H9 (cell line): Measurements from ENCODE around the gene PAH. TPM values are rescaled to one million over a fixed set of nuclear protein-coding genes. Genes with fewer than 3 reads are reported as not detected.

Source experiments
- DNase-seq: peaks from one replicate; pipeline ENCODE4 v3.0.0-alpha.2; 2017
- H2AFZ ChIP-seq: one replicate; pipeline ENCODE4 v1.6.1; 2013; ENCODE audit warnings: mild to moderate bottlenecking, low read length, control low read depth, moderate library complexity
- H2AK5ac ChIP-seq: 2 replicates; pipeline ENCODE4 v1.6.1; 2013; ENCODE audit warnings: low read length, control low read depth, mixed read lengths; ENCODE audit not compliant: insufficient read length
- H2BK120ac ChIP-seq: one replicate; pipeline ENCODE4 v1.6.1; 2013; ENCODE audit warnings: low read depth, mild to moderate bottlenecking, low read length, control low read depth, inconsistent platforms; ENCODE audit not compliant: poor library complexity, severe bottlenecking
- H2BK12ac ChIP-seq: 2 replicates; pipeline ENCODE4 v1.6.1; 2013; ENCODE audit warnings: low read length, control low read depth, mixed read lengths, low read depth; ENCODE audit not compliant: insufficient read length
- H2BK15ac ChIP-seq: 2 replicates; pipeline ENCODE4 v1.6.1; 2013; ENCODE audit warnings: low read depth, low read length, control low read depth
- H2BK20ac ChIP-seq: one replicate; pipeline ENCODE4 v1.6.1; 2013; ENCODE audit warnings: low read depth, mild to moderate bottlenecking, low read length, control low read depth, inconsistent platforms; ENCODE audit not compliant: poor library complexity, severe bottlenecking
- H2BK5ac ChIP-seq: 2 replicates; pipeline ENCODE4 v1.6.1; 2013; ENCODE audit warnings: low read length, control low read depth, mixed read lengths; ENCODE audit not compliant: insufficient read length
- H3K14ac ChIP-seq: 2 replicates; pipeline ENCODE4 v1.6.1; 2013; ENCODE audit warnings: low read length, control low read depth; ENCODE audit not compliant: insufficient read depth
- H3K18ac ChIP-seq: 2 replicates; pipeline ENCODE4 v1.6.1; 2013; ENCODE audit warnings: low read depth, mild to moderate bottlenecking, mixed read lengths, low read length, control low read depth; ENCODE audit not compliant: insufficient read length
- H3K23ac ChIP-seq: 2 replicates; pipeline ENCODE4 v1.6.1; 2013; ENCODE audit warnings: low read length, control low read depth, mixed read lengths, low read depth; ENCODE audit not compliant: insufficient read length
- H3K23me2 ChIP-seq: 2 replicates; pipeline ENCODE4 v1.6.1; 2013; ENCODE audit warnings: low read depth, mild to moderate bottlenecking, mixed read lengths, low read length, control low read depth; ENCODE audit not compliant: insufficient read length, poor library complexity, severe bottlenecking
- H3K27ac ChIP-seq: 2 replicates; pipeline ENCODE4 v1.5.1; 2013; ENCODE audit warnings: low read length, control low read depth, mixed read lengths, low read depth; ENCODE audit not compliant: insufficient read length
- H3K27me3 ChIP-seq: 2 replicates; pipeline ENCODE4 v1.6.1; 2013; ENCODE audit warnings: low read length, control low read depth, inconsistent platforms; ENCODE audit not compliant: insufficient read depth
- H3K4ac ChIP-seq: 2 replicates; pipeline ENCODE4 v1.6.1; 2013; ENCODE audit warnings: low read depth, mild to moderate bottlenecking, control low read depth, inconsistent platforms, low read length, moderate library complexity
- H3K4me1 ChIP-seq: 2 replicates; pipeline ENCODE4 v1.6.1; 2013; ENCODE audit warnings: low read length, control low read depth, inconsistent platforms; ENCODE audit not compliant: insufficient read depth
- H3K4me2 ChIP-seq: 2 replicates; pipeline ENCODE4 v1.6.1; 2013; ENCODE audit warnings: low read length, control low read depth, mixed read lengths; ENCODE audit not compliant: insufficient read length, insufficient read depth
- H3K56ac ChIP-seq: 2 replicates; pipeline ENCODE4 v1.6.1; 2013; ENCODE audit warnings: low read depth, mild to moderate bottlenecking, mixed read lengths, low read length, control low read depth; ENCODE audit not compliant: insufficient read length
- H3K79me1 ChIP-seq: 2 replicates; pipeline ENCODE4 v1.6.1; 2013; ENCODE audit warnings: low read depth, mild to moderate bottlenecking, moderate library complexity, low read length, control low read depth, inconsistent platforms; ENCODE audit not compliant: insufficient read depth, poor library complexity, severe bottlenecking
- H3K79me2 ChIP-seq: 2 replicates; pipeline ENCODE4 v1.6.1; 2013; ENCODE audit warnings: low read length, control low read depth, inconsistent platforms; ENCODE audit not compliant: insufficient read depth
- H3K9ac ChIP-seq: 2 replicates; pipeline ENCODE4 v1.6.1; 2013; ENCODE audit warnings: low read length, control low read depth, mixed read lengths; ENCODE audit not compliant: insufficient read length; ENCODE audit errors: extremely low read depth
- H3K9me3 ChIP-seq: one replicate; pipeline ENCODE4 v1.6.1; 2013; ENCODE audit warnings: low read depth, low read length, inconsistent platforms; ENCODE audit not compliant: control insufficient read depth
- H3T11ph ChIP-seq: one replicate; pipeline ENCODE4 v1.6.1; 2013; ENCODE audit warnings: mild to moderate bottlenecking, low read length, control low read depth, inconsistent platforms
- H4K20me1 ChIP-seq: one replicate; pipeline ENCODE4 v1.6.1; 2013; ENCODE audit not compliant: control insufficient read depth, insufficient read length, insufficient read depth
- H4K5ac ChIP-seq: 2 replicates; pipeline ENCODE4 v1.6.1; 2013; ENCODE audit warnings: low read depth, mild to moderate bottlenecking, mixed read lengths, low read length, control low read depth; ENCODE audit not compliant: insufficient read length
- H4K8ac ChIP-seq: replicated peaks from 2 replicates; pipeline ENCODE4 v1.6.1; 2013; ENCODE audit warnings: low read length, control low read depth, mixed read lengths, low read depth; ENCODE audit not compliant: insufficient read length
- H4K91ac ChIP-seq: 2 replicates; pipeline ENCODE4 v1.6.1; 2013; ENCODE audit warnings: low read depth, mild to moderate bottlenecking, moderate library complexity, mixed read lengths, low read length, control low read depth; ENCODE audit not compliant: insufficient read length
- H3K27ac Mint-ChIP-seq, 3 experiments: 2 replicates in 2 of 3; 3 replicates in 1 of 3; pipeline ENCODE4 v1.8.0; 2020 to 2021; ENCODE audit warnings: mixed read lengths in 3 of 3, mild to moderate bottlenecking in 1 of 3, moderate library complexity in 1 of 3
- H3K27me3 Mint-ChIP-seq: 2 replicates; pipeline ENCODE4 v1.8.0; 2021; ENCODE audit warnings: low read depth, mild to moderate bottlenecking, moderate library complexity, mixed read lengths
- H3K36me3 Mint-ChIP-seq, 3 experiments: 2 replicates in 2 of 3; 3 replicates in 1 of 3; pipeline ENCODE4 v1.8.0; 2020 to 2021; ENCODE audit warnings: low read depth in 3 of 3, mixed read lengths in 3 of 3; ENCODE audit not compliant: insufficient read depth in 1 of 3
- H3K4me1 Mint-ChIP-seq, 2 experiments: 2 replicates each; pipeline ENCODE4 v1.8.0; 2020; ENCODE audit warnings: mixed read lengths in 2 of 2
- H3K4me3 Mint-ChIP-seq, 2 experiments: 2 replicates in 1 of 2; 3 replicates in 1 of 2; pipeline ENCODE4 v1.8.0; 2020 to 2021; ENCODE audit warnings: mild to moderate bottlenecking in 2 of 2, mixed read lengths in 2 of 2, moderate library complexity in 1 of 2
- H3K9me3 Mint-ChIP-seq, 2 experiments: 2 replicates in 1 of 2; 3 replicates in 1 of 2; pipeline ENCODE4 v1.8.0; 2020; ENCODE audit warnings: mild to moderate bottlenecking in 2 of 2, mixed read lengths in 2 of 2, moderate library complexity in 1 of 2
- CTCF ChIP-seq: fragments of 200-600 bp; sonication (generic); conservative IDR thresholded peaks from 3 replicates; pipeline ENCODE4 v1.8.0; 2021; ENCODE audit warnings: antibody characterized with exemption, mild to moderate bottlenecking
- whole genome bisulfite sequencing: extraction: QIAGEN DNeasy Blood & Tissue Kit; methylation state at CpG from one replicate; pipeline ENCODE4 v1.1.7; 2013; ENCODE audit warnings: missing lambda C conversion rate, low lambda C conversion rate, mixed read lengths; ENCODE audit not compliant: insufficient read length; ENCODE audit errors: extremely low coverage; 5-methylcytosine and 5-hydroxymethylcytosine counted together
- total RNA-seq: library from RNA; stranded (reverse); gene quantifications from 2 replicates; pipeline ENCODE4 v1.2.1, GENCODE V29; 2021

The PAH gene
- total RNA-seq, 1 experiment from 2014 or later: 6.1 TPM

- peaks cover 25 to 27% of the 10 kb centered on the region in 2 experiments for H3K4me1 Mint-ChIP-seq
- Histone ChIP-seq H3K23ac (no peak overlapping the region), H4K8ac (no peak overlapping the region), H3K4ac (no peak overlapping the region), H3K4me1 (no peaks in the 10 kb centered on the region; the same call in 1 of the 2 replicates), H4K5ac (no peak overlapping the region), H3K4me2 (peak overlapping the region; percentile 41), H2BK20ac (no peak overlapping the region), H3K27me3 (no peaks in the 10 kb centered on the region), H3K56ac (no peak overlapping the region), H2AK5ac (no peak overlapping the region), H3K9me3 (no peaks in the 10 kb centered on the region), H2AFZ (no peak overlapping the region), H2BK5ac (no peak overlapping the region), H3K9ac (no peak overlapping the region), H2BK12ac (no peak overlapping the region), H3T11ph (no peak overlapping the region), H3K18ac (peak overlapping the region; percentile 36), H2BK120ac (no peak overlapping the region), H2BK15ac (no peak overlapping the region), H3K79me2 (no peaks in the 10 kb centered on the region), H4K91ac (no peak overlapping the region), H3K79me1 (no peaks in the 10 kb centered on the region), H4K20me1 (no peaks in the 10 kb centered on the region), H3K14ac (no peak overlapping the region), H3K27ac (no peak overlapping the region), H3K23me2 (no peaks in the 10 kb centered on the region)
- WGBS: no CpG with 5 or more reads among the region's 5 CpGs
- no peak for DNase-seq
- no peaks in the 10 kb centered on the region for H3K36me3 Mint-ChIP-seq
- peak overlapping the region in 2 of 3 experiments; percentile 87 to 92; a peak in 2 of 7 replicates for H3K27ac Mint-ChIP-seq
- TF ChIP-seq CTCF: no peak
- H3K4me3 Mint-ChIP-seq: peak overlapping the region; percentile 61 to 73; a peak in 3 of 5 replicates
- H3K27me3 Mint-ChIP-seq: peaks cover 8% of the 10 kb centered on the region
- no peaks in the 10 kb centered on the region for H3K9me3 Mint-ChIP-seq
Observed at GRCh38 chr12:102916252-102917025, 605 bp downstream of the PAH start.
